Measurements from ENCODE around the gene TF.

TF gene

DNA sequence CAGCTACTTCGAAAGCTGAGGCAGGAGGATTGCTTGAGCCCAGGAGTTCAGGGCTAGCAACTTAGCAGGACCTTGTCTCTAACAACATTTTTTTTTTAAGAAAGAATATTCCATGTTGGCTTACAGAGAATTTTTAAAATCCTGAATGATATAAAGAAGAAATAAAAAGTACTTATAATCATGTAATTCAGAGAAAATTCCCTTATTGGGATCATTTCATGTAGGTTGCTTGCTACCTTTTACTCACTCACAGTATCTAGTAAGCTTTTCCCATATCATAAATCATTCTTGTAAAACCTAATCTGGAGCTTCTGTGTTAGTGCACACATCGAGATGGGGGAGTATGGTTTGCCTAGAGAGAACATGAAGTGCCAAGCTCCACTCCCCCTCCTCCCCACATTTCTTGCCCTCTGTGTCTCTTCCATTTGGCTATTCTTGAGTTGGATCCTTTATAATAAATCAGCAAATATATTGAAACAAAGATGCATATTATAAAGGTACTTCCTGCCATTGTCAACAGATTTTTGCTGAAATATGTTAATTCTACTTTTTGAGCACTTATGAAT is 13.6 kb downstream of the TF start:
- DNase-seq (ENCODE audit: low read depth in 1 of 2, low spot score in 1 of 2): no peak
- Histone ChIP-seq H3K27ac (replicated peaks) (no peak overlapping the region), H3K4me3 (replicated peaks; ENCODE audit: insufficient read depth, low read length) (no peak overlapping the region), H3K27me3 (ENCODE audit: insufficient read depth, poor library complexity, severe bottlenecking) (no peaks in the 10 kb centered on the region)
- TF ChIP-seq, protein P1, sequence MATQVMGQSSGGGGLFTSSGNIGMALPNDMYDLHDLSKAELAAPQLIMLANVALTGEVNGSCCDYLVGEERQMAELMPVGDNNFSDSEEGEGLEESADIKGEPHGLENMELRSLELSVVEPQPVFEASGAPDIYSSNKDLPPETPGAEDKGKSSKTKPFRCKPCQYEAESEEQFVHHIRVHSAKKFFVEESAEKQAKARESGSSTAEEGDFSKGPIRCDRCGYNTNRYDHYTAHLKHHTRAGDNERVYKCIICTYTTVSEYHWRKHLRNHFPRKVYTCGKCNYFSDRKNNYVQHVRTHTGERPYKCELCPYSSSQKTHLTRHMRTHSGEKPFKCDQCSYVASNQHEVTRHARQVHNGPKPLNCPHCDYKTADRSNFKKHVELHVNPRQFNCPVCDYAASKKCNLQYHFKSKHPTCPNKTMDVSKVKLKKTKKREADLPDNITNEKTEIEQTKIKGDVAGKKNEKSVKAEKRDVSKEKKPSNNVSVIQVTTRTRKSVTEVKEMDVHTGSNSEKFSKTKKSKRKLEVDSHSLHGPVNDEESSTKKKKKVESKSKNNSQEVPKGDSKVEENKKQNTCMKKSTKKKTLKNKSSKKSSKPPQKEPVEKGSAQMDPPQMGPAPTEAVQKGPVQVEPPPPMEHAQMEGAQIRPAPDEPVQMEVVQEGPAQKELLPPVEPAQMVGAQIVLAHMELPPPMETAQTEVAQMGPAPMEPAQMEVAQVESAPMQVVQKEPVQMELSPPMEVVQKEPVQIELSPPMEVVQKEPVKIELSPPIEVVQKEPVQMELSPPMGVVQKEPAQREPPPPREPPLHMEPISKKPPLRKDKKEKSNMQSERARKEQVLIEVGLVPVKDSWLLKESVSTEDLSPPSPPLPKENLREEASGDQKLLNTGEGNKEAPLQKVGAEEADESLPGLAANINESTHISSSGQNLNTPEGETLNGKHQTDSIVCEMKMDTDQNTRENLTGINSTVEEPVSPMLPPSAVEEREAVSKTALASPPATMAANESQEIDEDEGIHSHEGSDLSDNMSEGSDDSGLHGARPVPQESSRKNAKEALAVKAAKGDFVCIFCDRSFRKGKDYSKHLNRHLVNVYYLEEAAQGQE (IDR thresholded peaks at IDR 0.05; ENCODE audit: insufficient replicate concordance, low read depth): no peak
- TF ChIP-seq CTCF (IDR thresholded peaks at IDR 0.05; ENCODE audit: insufficient read depth, low read length): no peak
- TF ChIP-seq GABPA (IDR thresholded peaks at IDR 0.05; ENCODE audit: low read depth): no peak
- no peak for TF ChIP-seq SPI1 (IDR thresholded peaks at IDR 0.05; ENCODE audit: borderline replicate concordance, low read depth)
- TF ChIP-seq POLR2AphosphoS5 (IDR thresholded peaks at IDR 0.05; ENCODE audit: low read depth): no peak

DNA sequence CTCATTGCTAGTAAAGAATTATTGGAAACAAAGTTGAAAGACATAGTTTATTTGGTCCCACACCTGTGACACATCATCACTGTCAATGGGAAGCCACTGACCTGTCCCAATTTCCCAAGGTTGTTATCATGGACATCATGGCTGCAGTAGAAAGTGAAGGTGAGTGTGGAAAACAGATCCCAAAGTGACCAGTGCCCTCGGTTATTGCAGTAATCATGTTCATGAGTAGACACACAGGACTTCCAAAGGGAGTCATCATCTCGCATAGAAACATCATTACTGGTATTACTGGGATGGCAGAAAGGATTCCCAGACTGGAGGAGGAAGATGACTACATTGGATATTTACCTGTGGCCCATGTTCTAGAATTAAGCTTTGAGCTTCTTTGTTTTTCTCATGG is 14.7 kb downstream of the TF start:
- TF ChIP-seq CTCF (IDR thresholded peaks at IDR 0.05; ENCODE audit: insufficient read depth, low read length): no peak
- H3K4me3 ChIP-seq (replicated peaks; ENCODE audit: insufficient read depth, low read length): no peak overlapping the region
- no peak for DNase-seq (ENCODE audit: low read depth in 1 of 2, low spot score in 1 of 2)
- no peak overlapping the region for H3K27ac ChIP-seq (replicated peaks)
- H3K27me3 ChIP-seq (ENCODE audit: insufficient read depth, poor library complexity, severe bottlenecking): no peaks in the 10 kb centered on the region

DNA sequence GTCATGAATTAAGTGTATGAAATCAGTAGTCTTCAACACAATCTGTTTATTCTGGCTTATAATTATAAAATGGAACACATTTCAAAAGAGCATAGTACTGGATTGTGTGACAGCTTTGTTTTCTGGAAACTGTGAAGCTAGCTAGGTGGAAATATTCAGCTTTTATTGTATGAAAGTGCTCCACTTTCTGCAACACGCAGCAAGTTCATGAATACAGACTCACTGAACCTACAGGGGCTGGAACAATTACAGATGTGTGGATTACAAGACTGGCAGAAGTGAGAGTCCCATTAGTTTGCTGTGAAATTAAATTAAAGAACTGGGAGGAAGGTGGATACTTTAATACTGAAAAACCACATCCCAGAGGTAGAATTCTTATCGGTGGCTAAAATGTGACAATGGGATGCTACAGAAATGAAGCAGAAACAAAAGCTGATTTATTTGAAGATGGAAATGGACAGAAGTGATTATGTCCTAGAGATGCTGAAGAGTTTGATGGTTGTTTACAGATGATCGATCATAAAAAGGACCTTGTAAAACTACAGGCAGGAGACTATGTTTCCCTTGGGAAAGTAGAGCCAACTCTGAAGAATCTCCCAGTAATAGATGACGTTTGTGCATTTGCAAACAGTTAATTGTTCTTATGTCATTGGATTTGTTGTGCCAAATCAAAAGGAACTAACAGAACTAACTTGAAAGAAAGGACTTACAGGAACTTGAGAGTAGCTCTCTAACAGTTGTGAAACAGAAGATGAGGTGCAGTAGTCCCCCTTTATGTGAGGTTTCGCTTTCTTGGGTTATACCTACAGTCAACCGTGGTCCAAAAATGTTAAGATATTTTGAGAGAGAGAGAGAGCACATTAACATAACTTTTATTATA is 15.7 kb downstream of the TF start:
- H3K27me3 ChIP-seq (ENCODE audit: insufficient read depth, poor library complexity, severe bottlenecking): no peaks in the 10 kb centered on the region
- no peak for TF ChIP-seq SPI1 (IDR thresholded peaks at IDR 0.05; ENCODE audit: borderline replicate concordance, low read depth)
- DNase-seq (ENCODE audit: low read depth in 1 of 2, low spot score in 1 of 2): no peak
- no peak overlapping the region for H3K4me3 ChIP-seq (replicated peaks; ENCODE audit: insufficient read depth, low read length)
- H3K27ac ChIP-seq (replicated peaks): no peak overlapping the region

DNA sequence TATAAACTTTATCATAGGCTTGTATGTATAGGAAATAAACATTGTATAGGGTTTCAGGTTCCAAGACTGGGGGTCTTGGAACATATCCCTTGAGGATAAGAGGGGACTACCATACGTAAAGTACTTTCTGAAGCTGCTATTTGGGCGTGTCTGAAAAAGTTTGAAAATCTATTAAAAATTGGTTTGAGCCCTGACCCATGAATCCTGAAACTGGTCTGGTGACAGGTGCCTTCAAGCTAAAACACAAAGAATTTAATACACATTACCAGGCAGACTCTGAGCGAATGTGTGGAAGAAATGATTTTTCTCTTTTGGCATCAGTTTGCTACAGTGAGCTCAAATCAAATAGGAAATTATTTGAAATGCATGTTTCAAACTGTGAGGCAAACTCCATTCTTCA is 16.3 kb downstream of the TF start:
- H3K4me3 ChIP-seq (replicated peaks; ENCODE audit: insufficient read depth, low read length): no peak overlapping the region
- H3K27me3 ChIP-seq (ENCODE audit: insufficient read depth, poor library complexity, severe bottlenecking): no peaks in the 10 kb centered on the region
- H3K27ac ChIP-seq (replicated peaks): no peak overlapping the region
- no peak for TF ChIP-seq CTCF (IDR thresholded peaks at IDR 0.05; ENCODE audit: insufficient read depth, low read length)
- no peak for TF ChIP-seq GABPA (IDR thresholded peaks at IDR 0.05; ENCODE audit: low read depth)
- TF ChIP-seq, protein P1 (IDR thresholded peaks at IDR 0.05; ENCODE audit: insufficient replicate concordance, low read depth): no peak
- TF ChIP-seq POLR2AphosphoS5 (IDR thresholded peaks at IDR 0.05; ENCODE audit: low read depth): no peak
- no peak for TF ChIP-seq SPI1 (IDR thresholded peaks at IDR 0.05; ENCODE audit: borderline replicate concordance, low read depth)
- DNase-seq (ENCODE audit: low read depth in 1 of 2, low spot score in 1 of 2): no peak
